ENCODE measurements around the gene ATAD3C.
"Not testable (repeated sequence)": the region's sequence is repeated elsewhere in the genome, so short reads cannot be mapped to it uniquely, and the experiment has no call there.

The ATAD3C gene

DNA sequence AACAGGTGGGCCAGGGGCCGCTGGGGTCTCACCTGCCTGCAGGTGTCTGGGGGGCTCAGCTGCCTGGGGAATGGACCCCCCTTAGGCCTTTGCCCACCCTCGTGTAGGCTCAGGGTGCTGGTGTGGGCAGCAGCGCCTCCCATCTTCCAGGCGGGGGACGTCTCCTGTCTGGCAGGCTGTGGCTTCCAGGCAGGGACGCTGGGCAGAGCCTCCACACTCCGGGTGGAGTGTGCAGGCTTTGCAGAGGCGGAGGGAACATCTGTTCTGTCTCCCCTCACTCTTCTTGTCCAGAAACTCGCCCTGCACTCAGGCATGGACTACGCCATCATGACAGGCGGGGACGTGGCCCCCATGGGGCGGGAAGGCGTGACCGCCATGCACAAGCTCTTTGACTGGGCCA lies 6.4 kb downstream of the ATAD3C start:
- not testable (repeated sequence) for H3K27me3 ChIP-seq (ENCODE audit: low read depth, low read length); H3K27ac ChIP-seq (ENCODE audit: low read length); H3K4me3 ChIP-seq (ENCODE audit: low read depth in 1 of 2, low read length in 2 of 2); H3K4me1 ChIP-seq (ENCODE audit: control insufficient read depth in 1 of 2, insufficient read depth in 2 of 2, low read length in 2 of 2); H3K36me3 ChIP-seq (ENCODE audit: control insufficient read depth in 1 of 2, insufficient read depth in 2 of 2, low read length in 2 of 2); H3K9me3 ChIP-seq (ENCODE audit: control insufficient read depth in 1 of 2, low read length in 2 of 2)

GRCh38 chr1:1456683-1457255 lies 7.3 kb downstream of the ATAD3C start:
- not testable (repeated sequence) for H3K27ac ChIP-seq (ENCODE audit: low read length); H3K4me3 ChIP-seq (ENCODE audit: low read depth in 1 of 2, low read length in 2 of 2); H3K27me3 ChIP-seq (ENCODE audit: low read depth, low read length); H3K36me3 ChIP-seq (ENCODE audit: control insufficient read depth in 1 of 2, insufficient read depth in 2 of 2, low read length in 2 of 2); H3K4me1 ChIP-seq (ENCODE audit: control insufficient read depth in 1 of 2, insufficient read depth in 2 of 2, low read length in 2 of 2); H3K9me3 ChIP-seq (ENCODE audit: control insufficient read depth in 1 of 2, low read length in 2 of 2)

DNA sequence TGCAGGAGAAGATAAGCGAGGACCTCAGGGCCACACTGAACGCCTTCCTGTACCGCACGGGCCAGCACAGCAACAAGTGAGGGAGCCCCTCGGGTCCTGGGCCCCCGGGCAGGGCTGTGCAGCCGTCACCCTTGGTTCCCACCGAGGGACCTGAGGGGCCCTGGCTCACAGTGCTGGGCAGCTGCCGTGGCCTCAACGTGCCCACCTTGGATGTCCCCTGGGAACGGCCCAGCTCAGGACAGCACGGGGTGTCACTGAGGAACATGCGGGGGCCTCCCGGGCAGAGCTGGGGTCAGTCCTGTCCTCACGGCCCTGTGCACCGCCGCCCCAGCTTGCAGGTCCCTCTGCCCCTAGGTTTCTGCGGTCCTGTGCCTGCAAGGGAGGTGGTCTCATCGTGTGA lies 9.7 kb downstream of the ATAD3C start:
- H3K27me3 ChIP-seq (ENCODE audit: low read depth, low read length); H3K36me3 ChIP-seq (ENCODE audit: control insufficient read depth in 1 of 2, insufficient read depth in 2 of 2, low read length in 2 of 2); H3K4me1 ChIP-seq (ENCODE audit: control insufficient read depth in 1 of 2, insufficient read depth in 2 of 2, low read length in 2 of 2); H3K4me3 ChIP-seq (ENCODE audit: low read depth in 1 of 2, low read length in 2 of 2); H3K9me3 ChIP-seq (ENCODE audit: control insufficient read depth in 1 of 2, low read length in 2 of 2); H3K27ac ChIP-seq (ENCODE audit: low read length): not testable (repeated sequence)

- H3K9me3 ChIP-seq (ENCODE audit: control insufficient read depth in 1 of 2, low read length in 2 of 2); H3K4me1 ChIP-seq (ENCODE audit: control insufficient read depth in 1 of 2, insufficient read depth in 2 of 2, low read length in 2 of 2); H3K27me3 ChIP-seq (ENCODE audit: low read depth, low read length); H3K36me3 ChIP-seq (ENCODE audit: control insufficient read depth in 1 of 2, insufficient read depth in 2 of 2, low read length in 2 of 2); H3K4me3 ChIP-seq (ENCODE audit: low read depth in 1 of 2, low read length in 2 of 2); H3K27ac ChIP-seq (ENCODE audit: low read length): not testable (repeated sequence)
Observed at GRCh38 chr1:1459711-1460110, 10.2 kb downstream of the ATAD3C start.

GRCh38 chr1:1460540-1461130 lies 11.1 kb downstream of the ATAD3C start:
- Histone ChIP-seq H3K27me3 (ENCODE audit: low read depth, low read length) (no peaks in the 10 kb centered on the region), H3K36me3 (ENCODE audit: control insufficient read depth in 1 of 2, insufficient read depth in 2 of 2, low read length in 2 of 2) (no peaks in the 10 kb centered on the region), H3K4me3 (ENCODE audit: low read depth in 1 of 2, low read length in 2 of 2) (no peak overlapping the region), H3K27ac (ENCODE audit: low read length) (no peak overlapping the region), H3K4me1 (ENCODE audit: control insufficient read depth in 1 of 2, insufficient read depth in 2 of 2, low read length in 2 of 2) (no peaks in the 10 kb centered on the region), H3K9me3 (ENCODE audit: control insufficient read depth in 1 of 2, low read length in 2 of 2) (no peaks in the 10 kb centered on the region)

DNA sequence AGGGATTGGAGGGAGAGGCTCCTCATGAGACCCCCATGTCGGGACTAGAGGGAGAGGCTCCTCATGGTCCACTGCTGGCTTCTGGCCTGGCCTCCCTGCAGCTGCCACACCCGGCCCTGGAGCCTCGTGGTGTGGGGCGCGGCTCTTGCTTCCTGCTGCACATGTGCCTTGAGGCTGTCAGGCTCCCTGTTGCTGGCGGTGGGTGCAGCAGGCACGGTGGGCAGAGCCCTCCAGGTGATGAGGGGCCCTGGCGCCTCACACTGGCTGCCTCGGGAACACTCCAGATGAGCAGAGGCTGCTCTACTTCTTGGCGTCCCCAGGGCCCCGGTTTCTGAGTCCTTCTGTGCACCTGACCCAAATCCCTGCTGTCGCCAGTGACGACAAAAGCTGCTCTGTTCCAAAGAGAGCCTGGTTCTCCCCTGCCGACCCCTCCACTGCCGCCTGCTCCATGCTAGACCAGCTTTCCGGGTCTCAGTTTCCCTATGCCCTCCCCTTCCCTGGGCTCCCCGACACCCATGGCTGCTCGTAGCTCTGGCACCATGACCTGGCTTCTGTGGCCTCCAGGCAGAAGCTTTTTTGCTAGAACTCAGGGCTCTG lies 12.3 kb downstream of the ATAD3C start:
- H3K4me3 ChIP-seq (ENCODE audit: low read depth in 1 of 2, low read length in 2 of 2), result no peak overlapping the region
- H3K27me3 ChIP-seq (ENCODE audit: low read depth, low read length), result no peaks in the 10 kb centered on the region
- H3K9me3 ChIP-seq (ENCODE audit: control insufficient read depth in 1 of 2, low read length in 2 of 2), result no peaks in the 10 kb centered on the region
- no peak overlapping the region for H3K27ac ChIP-seq (ENCODE audit: low read length)
- H3K36me3 ChIP-seq (ENCODE audit: control insufficient read depth in 1 of 2, insufficient read depth in 2 of 2, low read length in 2 of 2), result no peaks in the 10 kb centered on the region
- H3K4me1 ChIP-seq (ENCODE audit: control insufficient read depth in 1 of 2, insufficient read depth in 2 of 2, low read length in 2 of 2), result no peaks in the 10 kb centered on the region

DNA sequence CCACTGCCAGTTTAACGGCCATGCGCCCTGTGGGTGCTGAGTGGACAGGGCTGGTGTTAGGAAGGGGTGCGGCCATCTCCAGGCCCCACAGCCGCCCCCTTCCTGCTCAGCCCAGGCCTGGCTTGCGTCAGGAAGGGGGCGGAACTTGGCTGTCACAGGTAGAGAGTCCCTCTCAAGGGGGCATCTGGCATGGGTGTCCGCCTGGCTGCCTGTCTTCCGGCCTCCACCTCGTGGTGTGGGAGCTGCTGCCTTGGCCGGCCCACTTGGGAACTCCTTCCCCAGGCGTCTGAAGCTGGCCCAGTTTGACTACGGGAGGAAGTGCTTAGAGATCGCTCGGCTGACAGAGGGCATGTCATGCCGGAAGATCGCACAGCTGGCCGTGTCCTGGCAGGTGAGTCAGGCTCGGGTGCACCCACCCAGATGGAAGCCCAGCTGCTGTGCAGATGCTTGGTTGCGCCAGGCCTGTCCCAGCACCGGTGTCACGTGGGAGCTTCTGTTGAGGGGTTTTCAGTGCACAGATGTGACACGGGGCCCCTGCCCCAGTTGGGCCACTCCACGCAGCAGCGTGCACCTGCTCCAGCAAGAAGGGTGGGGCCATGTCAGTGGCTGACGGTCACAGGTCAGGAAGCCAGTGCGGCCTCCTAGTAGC lies 13.0 kb downstream of the ATAD3C start:
- Histone ChIP-seq H3K36me3 (ENCODE audit: control insufficient read depth in 1 of 2, insufficient read depth in 2 of 2, low read length in 2 of 2) (no peaks in the 10 kb centered on the region), H3K4me3 (ENCODE audit: low read depth in 1 of 2, low read length in 2 of 2) (peak overlapping the region in 1 of 2 donors; percentile 32), H3K27ac (ENCODE audit: low read length) (no peak overlapping the region), H3K4me1 (ENCODE audit: control insufficient read depth in 1 of 2, insufficient read depth in 2 of 2, low read length in 2 of 2) (no peaks in the 10 kb centered on the region), H3K27me3 (ENCODE audit: low read depth, low read length) (no peaks in the 10 kb centered on the region), H3K9me3 (ENCODE audit: control insufficient read depth in 1 of 2, low read length in 2 of 2) (no peaks in the 10 kb centered on the region)

DNA sequence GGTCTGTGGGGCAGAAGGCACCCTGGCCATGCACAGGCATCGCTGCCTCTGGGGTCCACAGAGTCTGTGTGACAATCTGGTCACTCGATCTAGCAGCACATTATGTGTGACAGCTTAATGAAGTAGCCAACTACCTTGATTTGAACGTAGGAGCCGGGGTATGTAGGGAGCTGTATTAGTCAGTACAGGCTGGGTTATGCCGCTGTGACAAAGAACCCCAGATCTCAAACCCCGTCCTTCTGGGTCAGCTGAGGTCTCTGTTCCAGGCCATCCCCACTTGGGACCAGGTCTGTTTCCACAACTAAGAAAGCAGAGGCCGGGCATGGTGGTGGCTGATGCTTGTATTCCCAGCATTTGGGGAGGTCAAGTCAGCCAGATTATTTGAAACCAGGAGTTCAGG lies 13.8 kb downstream of the ATAD3C start:
- H3K4me3 ChIP-seq (ENCODE audit: low read depth in 1 of 2, low read length in 2 of 2), result no peak overlapping the region
- H3K36me3 ChIP-seq (ENCODE audit: control insufficient read depth in 1 of 2, insufficient read depth in 2 of 2, low read length in 2 of 2), result no peaks in the 10 kb centered on the region
- H3K27ac ChIP-seq (ENCODE audit: low read length), result no peak overlapping the region
- H3K4me1 ChIP-seq (ENCODE audit: control insufficient read depth in 1 of 2, insufficient read depth in 2 of 2, low read length in 2 of 2), result no peaks in the 10 kb centered on the region
- no peaks in the 10 kb centered on the region for H3K27me3 ChIP-seq (ENCODE audit: low read depth, low read length)
- H3K9me3 ChIP-seq (ENCODE audit: control insufficient read depth in 1 of 2, low read length in 2 of 2), result no peaks in the 10 kb centered on the region

- H3K27me3 ChIP-seq (ENCODE audit: low read depth, low read length); H3K9me3 ChIP-seq (ENCODE audit: control insufficient read depth in 1 of 2, low read length in 2 of 2); H3K27ac ChIP-seq (ENCODE audit: low read length); H3K4me3 ChIP-seq (ENCODE audit: low read depth in 1 of 2, low read length in 2 of 2); H3K36me3 ChIP-seq (ENCODE audit: control insufficient read depth in 1 of 2, insufficient read depth in 2 of 2, low read length in 2 of 2): not testable (repeated sequence)
- peaks cover 0 to 18% of the 10 kb centered on the region in 2 donors for H3K4me1 ChIP-seq (ENCODE audit: control insufficient read depth in 1 of 2, insufficient read depth in 2 of 2, low read length in 2 of 2)
Observed at GRCh38 chr1:1468196-1468985, 18.9 kb downstream of the ATAD3C start.

DNA sequence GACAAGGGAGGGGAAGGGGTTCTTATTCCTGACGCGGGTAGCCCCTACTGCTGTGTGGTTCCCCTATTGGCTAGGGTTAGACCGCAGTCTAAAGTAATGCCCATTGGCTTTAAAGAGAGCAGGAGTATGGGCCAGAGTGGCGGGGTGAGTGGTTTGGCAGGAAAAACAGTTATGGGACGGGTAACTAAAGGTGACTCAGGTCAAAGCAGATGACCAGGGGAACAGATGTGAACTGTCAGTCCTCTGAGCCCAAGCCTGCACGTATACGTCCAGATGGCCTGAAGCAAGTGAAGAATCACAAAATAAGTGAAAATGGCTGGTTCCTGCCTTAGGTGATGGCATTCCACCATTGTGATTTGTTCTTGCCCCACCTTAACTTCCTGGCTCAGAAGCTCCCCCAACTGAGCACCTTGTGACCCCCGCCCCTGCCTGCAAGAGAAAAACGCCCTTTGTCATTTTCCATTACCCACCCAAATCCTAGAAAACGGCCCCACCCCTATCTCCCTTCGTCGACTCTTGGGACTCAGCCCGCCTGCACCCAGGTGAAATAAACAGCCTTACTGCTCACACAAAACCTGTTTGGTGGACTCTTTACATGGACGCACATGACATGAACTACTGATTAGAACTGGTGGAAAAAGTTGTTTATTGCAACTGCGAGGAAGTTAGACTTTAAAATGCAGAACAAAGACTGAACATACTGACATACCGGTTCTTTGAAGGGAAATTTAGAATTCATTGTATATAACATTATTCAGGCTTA lies 21.3 kb downstream of the ATAD3C start:
- peak overlapping the region; percentile 83 to 84 for H3K4me3 ChIP-seq (ENCODE audit: low read depth in 1 of 2, low read length in 2 of 2)
- H3K27me3 ChIP-seq (ENCODE audit: low read depth, low read length), result no peaks in the 10 kb centered on the region
- no peaks in the 10 kb centered on the region for H3K36me3 ChIP-seq (ENCODE audit: control insufficient read depth in 1 of 2, insufficient read depth in 2 of 2, low read length in 2 of 2)
- peaks cover 0 to 21% of the 10 kb centered on the region in 2 donors for H3K4me1 ChIP-seq (ENCODE audit: control insufficient read depth in 1 of 2, insufficient read depth in 2 of 2, low read length in 2 of 2)
- no peaks in the 10 kb centered on the region for H3K9me3 ChIP-seq (ENCODE audit: control insufficient read depth in 1 of 2, low read length in 2 of 2)
- H3K27ac ChIP-seq (ENCODE audit: low read length), result peak overlapping the region; percentile 75

Data from muscle layer of duodenum (tissue), 2 donors.